HUDEP-2 (cell line): ENCODE data around the gene CCDC88C.

Experiments used
- DNase-seq, 76 experiments: peaks; one replicate each; lab custom pipeline; 2025; ENCODE audit not compliant: unreplicated experiment in 76 of 76; lab: John Stamatoyannopoulos, UW

CCDC88C gene

DNA sequence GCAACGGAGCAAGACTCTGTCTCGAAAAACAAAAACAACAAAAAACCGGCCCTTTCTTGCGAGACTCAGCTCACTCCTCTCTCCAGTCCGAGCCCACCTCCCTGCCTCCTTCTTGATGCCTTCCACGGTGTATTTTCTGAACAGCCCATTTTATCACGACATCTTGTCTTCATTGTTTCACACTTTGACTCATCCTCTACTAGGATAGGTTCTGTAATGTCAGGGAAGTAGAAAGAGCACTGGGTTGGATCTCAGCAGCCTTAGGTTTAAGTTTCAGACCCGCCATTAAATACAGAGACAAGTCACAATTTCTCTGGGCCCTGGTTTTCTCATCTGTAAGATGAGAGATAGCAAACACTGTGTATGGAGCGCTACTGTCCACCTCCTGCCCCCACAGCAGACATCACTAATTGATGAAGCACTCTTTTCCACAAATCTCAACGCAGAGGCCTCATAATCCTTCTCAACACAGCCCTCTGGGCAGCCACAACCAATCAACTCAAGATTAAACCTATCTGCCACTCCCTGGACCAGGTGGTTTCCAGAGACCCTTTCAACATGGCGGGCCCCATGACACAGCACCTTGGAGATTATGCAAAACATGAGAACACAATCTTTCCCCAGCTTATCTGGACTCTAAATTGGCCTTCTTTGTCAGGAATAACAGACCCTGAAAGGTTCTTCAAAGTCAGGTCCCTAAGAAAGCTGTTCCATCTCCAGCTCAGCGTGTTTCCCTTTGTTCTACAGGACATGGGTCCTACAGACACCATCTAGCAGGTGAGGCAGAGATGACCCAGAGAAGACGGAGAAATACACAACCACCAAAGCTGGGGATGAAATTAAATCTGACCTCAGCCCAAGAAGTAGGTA, 35.6 kb downstream of the CCDC88C start:
- DNase-seq, result no peak

DNA sequence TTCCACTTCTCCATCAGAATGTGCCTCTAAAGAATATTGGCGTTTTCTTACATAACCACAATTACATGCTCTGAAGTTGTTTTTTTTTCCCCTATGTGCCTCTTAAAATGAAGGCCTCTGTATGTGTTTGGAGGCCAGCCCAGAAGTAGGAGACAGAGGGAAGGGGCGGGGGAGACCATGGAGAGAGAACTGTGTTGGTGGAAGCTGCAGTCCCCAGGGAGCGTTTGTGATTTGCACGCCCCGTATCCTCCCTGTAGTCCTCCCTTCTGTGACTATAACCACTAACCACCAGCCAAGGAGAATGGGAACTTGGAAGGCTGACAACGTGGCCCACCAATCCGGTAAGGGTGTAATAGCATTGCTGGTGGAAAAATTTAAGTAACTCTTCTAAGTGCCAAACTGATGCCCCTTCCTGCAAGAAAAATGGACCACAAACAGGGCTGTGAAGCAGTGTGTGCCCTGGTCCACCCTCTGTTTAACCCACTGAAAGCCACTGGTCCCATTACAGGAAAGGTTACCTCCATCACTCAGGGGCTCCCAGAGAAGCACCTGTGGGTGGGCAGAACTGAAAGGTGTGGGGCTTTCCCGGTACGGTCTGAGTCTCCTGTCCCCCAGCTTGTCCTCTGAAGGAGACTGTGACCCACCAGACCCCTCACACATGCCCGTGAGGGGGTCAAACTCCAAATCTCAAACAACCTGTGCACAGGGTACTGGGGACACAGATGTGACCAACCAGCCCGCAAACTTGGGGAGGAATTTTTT, 36.8 kb downstream of the CCDC88C start:
- peak in 2 of 76 experiments; percentile 19 to 23 for DNase-seq

DNA sequence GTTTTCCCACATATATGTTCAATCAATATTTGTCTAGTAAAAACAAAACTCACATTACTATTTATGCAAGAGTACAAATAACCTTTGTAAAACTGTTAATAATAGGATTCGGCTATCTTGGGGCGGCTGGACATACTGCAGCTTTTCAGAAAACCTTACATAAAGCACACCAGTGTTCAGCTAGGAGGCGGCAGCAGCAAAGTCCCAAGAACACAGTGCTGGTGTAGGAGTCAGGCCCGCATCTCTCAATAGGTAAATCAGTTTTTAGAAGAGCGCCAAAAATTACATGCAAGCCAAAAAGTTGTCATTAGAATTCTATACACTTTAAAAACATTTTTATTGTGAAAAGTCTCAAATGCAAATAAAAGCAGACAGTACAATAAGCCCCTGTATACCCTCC, 37.5 kb downstream of the CCDC88C start:
- DNase-seq, result no peak

DNA sequence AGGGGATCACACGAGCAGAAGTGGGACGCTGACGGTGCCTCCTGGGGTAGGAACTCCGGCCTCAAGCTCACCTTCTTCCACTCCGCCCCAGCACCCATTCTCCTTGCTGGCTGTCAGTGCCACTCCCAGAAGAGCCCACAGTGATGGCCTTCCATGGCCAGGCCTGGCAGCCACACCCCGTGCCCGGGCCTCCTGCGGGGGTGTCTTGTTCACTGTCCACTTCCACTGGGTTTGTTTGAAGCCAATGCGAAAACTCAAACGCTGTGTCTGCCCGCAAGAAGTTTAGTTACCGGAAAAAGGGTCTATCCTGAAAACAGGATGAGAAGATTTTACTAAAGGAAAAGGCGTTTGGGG, 38.1 kb downstream of the CCDC88C start:
- no peak for DNase-seq

DNA sequence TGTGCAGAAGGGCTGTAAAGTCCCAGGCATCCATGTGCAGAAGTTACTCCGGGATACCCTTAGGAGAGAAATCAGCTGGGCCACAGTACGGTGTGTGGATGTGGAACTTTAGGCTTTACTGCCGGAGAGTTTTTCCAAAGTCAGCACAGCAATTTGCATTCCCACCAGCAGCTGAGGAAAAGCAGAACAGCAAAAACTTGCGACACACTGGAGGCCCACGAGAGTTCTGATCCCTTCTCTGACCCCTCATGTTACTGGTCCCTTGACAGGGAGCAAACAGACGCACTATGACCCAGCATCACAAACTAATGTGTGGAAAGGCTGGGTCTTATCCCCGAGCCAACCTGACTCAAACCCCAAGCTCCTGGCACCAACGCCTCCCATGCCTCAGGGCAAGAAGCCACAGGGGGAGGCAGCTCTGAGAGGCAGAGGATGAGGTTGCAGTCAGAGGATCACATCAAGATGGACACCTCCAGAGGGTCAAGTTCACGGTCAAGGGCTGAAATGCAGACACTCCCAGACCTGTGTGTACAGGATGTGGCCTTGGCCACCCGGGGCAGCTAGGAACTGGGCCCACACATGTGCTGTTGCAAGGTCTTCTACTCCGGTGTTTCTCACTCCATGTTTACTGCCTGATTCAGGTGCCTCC, 38.6 kb downstream of the CCDC88C start:
- DNase-seq, result no peak

DNA sequence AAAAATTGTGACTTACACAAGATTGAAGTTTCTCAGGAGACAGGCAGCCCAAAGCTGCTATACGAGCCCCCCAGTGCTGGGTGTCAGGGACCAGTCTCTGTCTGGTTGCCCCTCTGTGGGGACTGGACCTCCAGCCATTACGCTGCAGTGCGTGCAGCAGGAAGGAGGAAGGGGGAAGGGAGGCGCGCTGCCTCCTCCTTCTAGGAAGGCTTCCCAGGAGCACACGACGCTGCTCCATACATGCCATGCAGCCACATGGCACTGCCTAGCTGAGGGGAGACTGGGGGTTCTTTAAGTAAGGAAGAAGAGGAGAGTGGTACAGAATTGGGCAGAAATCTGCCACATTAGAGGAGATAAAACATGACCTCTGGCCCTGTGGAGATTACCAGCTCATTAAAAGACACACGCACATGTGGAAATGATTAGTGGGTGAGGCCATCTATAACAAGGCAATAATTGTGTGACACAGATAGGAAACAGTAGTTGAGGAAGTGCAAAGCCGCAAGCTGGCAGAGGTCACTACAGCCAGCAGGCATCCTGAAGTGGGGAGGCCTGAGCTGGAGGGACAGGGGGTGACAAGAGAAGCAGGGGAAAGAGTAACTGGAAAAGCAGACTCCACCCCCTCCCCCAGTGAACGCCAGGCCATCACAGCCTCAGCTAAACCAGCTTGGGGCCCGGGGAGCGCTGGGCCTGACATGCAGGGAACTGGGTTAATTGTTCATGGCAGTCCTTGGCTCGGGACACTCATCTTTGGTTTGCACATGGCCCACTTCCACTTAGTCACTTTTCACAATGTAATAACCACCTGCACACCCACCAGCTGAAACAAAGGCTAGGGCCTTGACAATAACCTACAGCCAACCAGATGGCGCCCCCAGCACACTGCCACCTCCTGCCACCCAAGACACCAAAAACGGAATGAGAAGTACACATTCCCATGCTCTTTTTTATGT, 39.6 kb downstream of the CCDC88C start:
- peak in 6 of 76 experiments; percentile 13 to 31 (median 20) for DNase-seq

DNA sequence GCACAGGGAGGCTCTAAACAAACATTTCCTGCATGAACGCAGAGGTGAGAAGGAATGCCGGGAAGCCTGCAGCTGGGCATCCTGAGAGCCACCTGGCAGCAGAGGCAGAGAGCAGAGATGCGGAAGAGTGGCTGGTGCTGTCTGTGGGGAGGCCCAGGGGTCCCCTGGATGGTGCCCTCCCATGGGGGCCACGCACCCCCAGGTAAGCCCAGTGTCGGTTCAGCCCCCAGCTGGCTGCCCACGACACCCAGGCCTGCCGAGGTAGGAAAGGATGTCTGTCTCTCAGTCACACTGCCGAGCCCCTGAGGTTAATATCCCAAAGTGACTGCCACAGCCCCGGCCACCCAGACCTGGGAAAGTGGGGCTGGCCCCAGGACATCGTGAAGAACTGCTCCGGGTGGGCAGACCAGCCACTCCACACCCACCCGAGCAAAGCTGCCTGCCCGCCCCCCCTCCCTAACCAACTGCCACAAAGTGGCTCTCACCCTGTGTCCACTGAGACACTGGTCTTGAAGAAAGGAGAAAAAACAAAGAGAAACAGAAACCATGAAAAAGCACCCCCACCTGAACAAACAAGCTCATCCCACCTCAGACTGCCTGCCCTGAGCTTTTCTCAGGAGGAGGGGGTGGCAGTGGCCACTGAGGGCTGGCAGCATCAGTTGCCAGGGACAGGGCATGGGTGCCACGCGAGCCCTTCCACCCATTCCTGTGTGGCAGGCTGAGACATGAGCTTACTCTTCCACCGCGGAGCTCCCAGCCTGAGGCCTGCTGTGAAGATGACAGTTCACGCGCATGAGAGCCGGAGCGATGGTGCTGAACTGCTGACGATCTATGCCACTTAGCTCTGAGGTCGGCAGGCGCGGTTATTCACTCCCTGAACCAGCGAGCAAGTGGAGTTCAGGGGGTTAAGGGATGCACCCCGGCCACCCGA, 40.8 kb downstream of the CCDC88C start:
- no peak for DNase-seq

DNA sequence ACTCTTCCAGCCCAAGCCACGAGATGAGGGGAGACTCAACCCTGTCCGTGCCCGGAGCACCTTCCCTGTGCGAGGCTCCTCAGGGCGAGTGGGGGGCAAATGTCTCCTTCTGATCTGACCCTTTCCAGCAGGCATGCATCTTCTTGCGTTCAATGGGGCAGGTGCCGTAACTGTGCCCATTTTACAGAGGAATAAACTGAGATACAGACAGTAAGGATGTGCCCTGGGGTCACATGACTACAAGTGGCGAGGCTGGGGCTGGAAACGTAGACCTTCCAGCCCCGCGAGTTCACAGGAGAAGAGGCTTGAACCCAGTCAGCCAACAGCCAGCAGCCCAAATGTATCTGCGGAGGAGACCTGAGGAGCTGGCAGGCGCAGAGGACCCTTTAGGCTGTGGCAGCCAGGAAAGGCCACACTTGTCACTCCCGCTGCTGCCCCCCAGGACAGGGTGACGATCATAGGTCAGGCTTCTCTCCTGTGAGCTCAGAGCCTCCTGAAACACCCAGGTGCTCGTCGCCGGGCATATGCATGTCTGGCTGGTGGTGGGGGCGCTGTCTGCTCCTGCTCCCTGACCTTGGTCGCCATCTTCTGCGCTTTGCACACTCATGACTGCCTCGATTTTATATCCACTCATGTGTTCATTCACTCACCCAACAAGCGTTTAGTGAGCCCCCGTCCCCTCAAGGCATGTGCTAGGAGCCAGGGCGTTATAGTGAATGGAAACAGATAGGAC, 41.7 kb downstream of the CCDC88C start:
- DNase-seq, result no peak

DNA sequence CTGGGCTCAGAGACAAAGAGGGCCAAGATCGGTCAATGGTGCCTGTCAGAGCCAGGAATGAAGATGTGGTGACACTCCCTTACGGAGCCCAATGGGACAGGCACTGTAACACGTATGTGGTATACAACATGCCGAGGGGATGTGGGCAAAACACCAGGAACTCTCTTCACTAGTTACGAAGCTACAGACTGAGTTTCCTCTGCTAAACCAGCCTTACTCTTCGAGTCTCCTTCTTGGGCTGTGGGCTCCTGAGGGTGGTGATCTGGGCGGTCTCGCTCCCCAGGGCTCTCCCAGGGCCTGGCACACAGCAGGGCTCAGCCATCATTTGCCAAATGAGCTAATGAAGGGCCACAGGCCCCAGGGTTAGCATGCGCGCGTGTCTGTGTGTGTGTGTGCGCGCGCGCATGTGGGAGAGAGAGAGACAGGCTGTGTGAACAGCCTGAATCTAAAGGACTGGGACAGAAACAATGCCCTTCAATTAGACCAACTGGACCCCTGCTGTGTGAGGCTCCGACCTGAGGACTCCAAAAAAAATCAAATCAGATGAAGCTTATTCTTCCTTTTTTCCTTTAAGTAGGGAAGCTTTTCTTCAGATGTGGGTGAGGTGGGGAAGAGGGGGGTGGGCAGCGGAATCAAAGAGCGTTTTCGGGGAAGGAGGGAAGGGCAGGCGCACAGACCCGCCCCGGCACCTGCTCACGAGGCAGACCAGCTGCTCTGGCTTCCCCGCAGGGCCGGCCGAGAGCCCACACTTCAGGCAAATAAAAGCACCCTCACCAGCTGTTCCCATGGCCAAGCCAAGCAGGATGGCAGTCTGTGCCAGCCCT, 42.5 kb downstream of the CCDC88C start:
- no peak for DNase-seq

DNA sequence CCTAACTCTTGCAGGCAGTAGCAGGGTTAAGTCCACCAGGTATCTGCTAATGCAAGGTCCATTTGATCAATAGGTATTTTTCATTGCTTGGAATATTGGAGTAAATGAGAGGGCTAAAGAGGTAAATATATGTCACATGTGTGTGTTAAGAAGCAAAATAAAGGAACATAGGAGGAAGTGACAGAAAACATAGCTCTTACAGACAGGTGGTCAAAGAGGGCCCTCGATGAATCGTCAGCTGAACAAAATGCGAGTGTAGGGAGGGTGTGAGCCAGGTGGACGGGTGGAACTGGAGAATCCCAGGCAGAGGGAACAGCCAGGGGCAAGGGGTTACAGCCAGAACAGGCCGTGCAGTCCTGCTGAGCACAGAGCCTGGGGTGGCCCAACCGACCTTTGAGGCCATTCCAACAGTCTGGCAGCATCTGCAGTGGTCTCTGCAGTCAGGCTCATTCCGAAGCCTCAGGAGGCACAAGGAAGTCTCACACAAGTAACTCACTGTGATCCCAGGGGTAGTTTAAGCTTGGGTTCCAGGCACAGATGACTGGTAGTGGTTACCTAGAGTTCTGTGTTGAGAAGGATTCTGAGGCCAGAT, 43.2 kb downstream of the CCDC88C start:
- no peak for DNase-seq

DNA sequence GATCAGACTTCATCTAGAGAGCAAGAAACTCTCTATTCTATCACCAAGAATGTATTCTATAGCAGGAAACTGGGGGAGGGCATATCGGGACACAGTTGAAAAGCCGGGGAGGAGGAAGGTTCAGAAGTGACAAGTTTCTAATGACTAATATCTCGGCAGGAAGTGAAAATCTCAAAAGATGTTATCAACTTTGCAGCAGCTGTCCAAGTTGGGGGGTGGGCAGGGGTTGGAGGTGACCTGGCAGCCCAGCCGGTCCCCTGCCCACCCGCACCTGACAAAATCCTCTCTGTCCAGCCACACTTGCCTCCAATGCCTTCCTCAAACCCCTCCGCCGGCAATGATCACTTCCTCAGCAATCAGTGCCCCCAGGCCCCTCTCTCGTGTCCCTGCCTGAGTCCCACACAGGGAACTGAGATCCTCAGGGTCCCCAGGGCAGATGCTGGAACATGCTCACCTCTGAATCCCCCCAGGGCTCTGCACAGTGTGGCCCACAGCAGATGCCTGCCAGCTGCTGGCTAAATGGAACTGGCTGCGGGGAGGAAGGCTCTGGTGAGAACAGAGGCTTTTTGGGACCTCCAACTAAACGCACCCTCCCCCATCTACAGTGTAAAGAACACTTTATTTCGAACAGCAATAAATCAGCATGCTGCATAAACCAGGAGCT, 43.9 kb downstream of the CCDC88C start:
- DNase-seq, result peak in 7 of 76 experiments; percentile 9 to 35 (median 18)

DNA sequence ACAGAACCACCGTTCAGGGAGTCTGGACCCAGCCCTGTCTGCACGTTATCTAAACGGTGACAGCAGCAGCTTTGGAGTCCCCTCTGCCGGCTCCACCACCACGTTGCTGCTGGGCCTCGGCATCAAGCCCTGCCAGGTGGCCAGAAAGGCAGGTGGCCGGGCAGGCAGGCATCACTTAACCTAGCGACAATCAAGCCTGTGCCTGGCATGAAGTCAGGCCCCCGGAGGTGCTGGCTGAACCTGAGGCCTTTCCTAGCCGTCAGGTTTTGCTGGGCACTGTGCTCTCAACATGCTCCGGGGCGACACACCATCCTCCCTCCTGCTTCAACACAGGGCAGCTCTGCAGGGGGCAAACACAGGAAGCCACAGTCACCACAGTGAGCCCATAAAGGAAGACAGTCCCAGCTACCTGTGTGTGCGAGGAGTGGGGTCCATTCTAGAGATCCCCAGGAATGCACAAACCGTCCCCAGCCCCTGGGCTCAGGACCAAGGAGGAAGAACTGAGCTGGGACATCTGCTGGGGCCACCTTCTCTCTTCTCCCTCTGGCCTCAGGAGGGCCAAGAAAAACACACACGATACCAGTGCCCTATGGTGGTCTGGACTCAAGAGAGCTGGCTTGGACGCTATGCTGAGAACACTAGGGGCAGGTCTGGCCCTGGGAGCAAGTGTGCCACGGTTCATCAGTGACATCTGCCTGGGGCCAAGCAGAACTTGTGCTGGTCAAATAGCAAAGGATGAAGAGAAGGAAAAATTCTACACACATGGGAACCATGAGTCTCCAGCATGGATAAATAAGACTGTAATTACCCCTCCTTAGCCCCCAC, 44.7 kb downstream of the CCDC88C start:
- peak in 72 of 76 experiments; percentile 13 to 81 (median 63) for DNase-seq

DNA sequence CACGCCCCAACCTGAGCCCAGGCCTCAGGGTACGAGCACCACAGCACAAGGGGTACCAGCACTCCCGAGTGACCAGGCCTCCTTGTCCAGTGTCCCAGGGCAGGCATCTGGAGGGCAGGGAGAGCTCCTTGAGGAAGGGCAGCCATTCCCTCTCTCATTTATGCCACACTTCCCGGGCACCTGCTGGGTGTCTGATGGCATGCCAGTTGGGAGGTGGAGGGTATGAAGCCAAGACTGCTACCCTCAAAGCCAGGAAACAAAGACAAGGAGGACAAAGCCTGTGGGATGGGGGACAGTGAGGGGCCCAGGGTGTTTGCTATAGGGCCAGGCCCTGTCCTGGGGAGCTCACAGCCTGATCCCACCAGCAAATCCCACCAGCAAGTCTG, 45.6 kb downstream of the CCDC88C start:
- DNase-seq, result peak in 1 of 76 experiments; percentile 53

DNA sequence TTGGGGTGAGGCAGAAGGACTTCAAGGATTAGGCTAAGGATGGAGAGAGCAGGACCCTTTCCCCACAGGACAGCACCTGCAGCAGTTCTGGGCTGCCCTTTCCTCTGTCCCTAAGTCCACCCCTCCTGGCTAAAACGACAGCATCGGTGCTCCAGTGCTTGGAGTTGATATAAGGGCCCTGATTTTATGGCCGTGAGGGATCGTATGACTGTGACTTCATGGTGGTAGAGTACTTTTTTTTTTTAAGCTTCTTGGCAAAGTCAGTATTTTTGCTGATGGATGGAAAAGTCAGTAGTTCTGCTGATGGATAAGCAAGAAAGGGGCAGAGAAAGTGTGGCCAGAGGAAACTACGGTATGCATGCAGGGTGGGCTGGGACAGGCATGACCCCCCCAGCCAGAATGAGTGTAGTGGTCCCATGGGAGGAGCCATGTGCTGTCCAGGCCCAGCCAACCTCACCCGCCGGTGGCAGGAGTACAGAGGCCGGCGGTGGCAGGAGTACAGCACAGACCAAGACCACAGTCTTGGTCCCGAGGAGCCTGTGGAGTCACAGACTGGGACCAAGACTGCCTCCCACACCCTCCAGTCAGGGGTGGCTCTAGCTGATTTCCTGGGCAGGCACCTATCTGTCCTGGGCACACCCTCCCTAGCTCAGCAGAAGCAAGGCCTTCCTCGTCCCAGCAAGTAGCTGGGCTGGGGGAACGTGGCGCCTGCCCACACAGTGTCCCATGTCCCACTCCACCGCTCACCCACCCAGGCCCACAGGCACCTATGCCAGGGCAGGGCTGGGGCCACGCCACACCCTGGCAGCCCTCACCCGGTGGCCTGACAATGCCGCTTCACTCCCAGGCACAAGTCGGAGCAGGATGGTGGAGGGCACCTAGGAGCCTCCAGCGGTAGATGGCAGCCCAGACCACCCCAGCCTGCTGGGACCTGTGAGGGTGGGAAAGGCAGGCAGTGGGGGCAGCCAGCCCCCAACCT, 46.3 kb downstream of the CCDC88C start:
- DNase-seq, result peak in 73 of 76 experiments; percentile 13 to 83 (median 70)
